BJ (cell line): ENCODE results near the gene OR1E1. TPM values are rescaled to one million over a fixed set of nuclear protein-coding genes. Genes with fewer than 3 reads are reported as not detected.
"Not testable (repeated sequence)": the region's sequence is repeated elsewhere in the genome, so short reads cannot be mapped to it uniquely, and the experiment has no call there.

Experiments used
- CTCF ChIA-PET: fragments of 350-600 bp; formaldehyde crosslinking; extraction: SDS; loops from one replicate; lab custom pipeline; 2021; ENCODE audit warnings: antibody characterized with exemption, inconsistent platforms; lab: Yijun Ruan, JAX
- POLR2A ChIA-PET: fragments of 300-600 bp; sonication (Branson Sonifier 250); formaldehyde crosslinking; extraction: SDS; loops from one replicate; lab custom pipeline; 2021; ENCODE audit warnings: antibody characterized with exemption; lab: Charles Lee
- DNase-seq: peaks from one replicate; pipeline ENCODE4 v3.0.0-alpha.2; 2011; ENCODE audit warnings: low read depth
- H3K27me3 ChIP-seq: 2 replicates; pipeline ENCODE4 v1.6.0; 2011; ENCODE audit warnings: low read length; ENCODE audit not compliant: control insufficient read depth, insufficient read depth
- H3K36me3 ChIP-seq: 2 replicates; pipeline ENCODE4 v1.5.1; 2011; ENCODE audit warnings: low read length; ENCODE audit not compliant: control insufficient read depth, insufficient read depth
- H3K4me3 ChIP-seq: 2 replicates; pipeline ENCODE4 v1.5.1; 2011; ENCODE audit warnings: low read depth, mild to moderate bottlenecking, control low read depth, low read length
- CTCF ChIP-seq: IDR thresholded peaks from 2 replicates; pipeline ENCODE4 v1.5.1; 2011; ENCODE audit warnings: low read depth, mild to moderate bottlenecking, control low read depth, inconsistent platforms, low read length, moderate library complexity; ENCODE audit not compliant: insufficient read depth
- polyA minus RNA-seq: library from RNA; depleted of rRNA, polyadenylated mRNA; stranded (reverse); fragments of >200 nt; gene quantifications from 2 replicates; pipeline ENCODE4 v1.2.3, GENCODE V29; 2011; rRNA and poly(A)+ RNA removed
- polyA plus RNA-seq: library from polyadenylated mRNA; depleted of rRNA; stranded (reverse); fragments of >200 nt; gene quantifications from 2 replicates; pipeline ENCODE4 v1.2.3, GENCODE V29; 2011; rRNA removed

The OR1E1 gene
- polyA plus RNA-seq (not detected in 2 replicates), polyA minus RNA-seq (not detected in 2 replicates)

GRCh38 chr17:3398310-3398709 is at the start of gene OR1E1:
Gene OR1E1, minus strand, starts transcription at chr17:3398410. Its CDS starts 0 bp downstream, at chr17:3398410.
- H3K4me3 ChIP-seq = no peak within 1 kb of the TSS
- ChIA-PET POLR2A (no interaction called here), CTCF (no interaction called here)
- H3K27me3 ChIP-seq = no peaks in the 10 kb centered on the region
- DNase-seq = no peak
- no peaks in the 10 kb centered on the region for H3K36me3 ChIP-seq
- TF ChIP-seq CTCF = no peak

GRCh38 chr17:3447625-3448024 is 49.4 kb upstream of the OR1E1 start:
- CTCF ChIA-PET = no interaction called here
- no peak overlapping the region for H3K4me3 ChIP-seq
- no peaks in the 10 kb centered on the region for H3K27me3 ChIP-seq
- POLR2A ChIA-PET = no interaction called here
- no peaks in the 10 kb centered on the region for H3K36me3 ChIP-seq
- DNase-seq = no peak
- no peak for TF ChIP-seq CTCF

GRCh38 chr17:3440451-3440850 is 42.2 kb upstream of the OR1E1 start:
- TF ChIP-seq CTCF = no peak
- POLR2A ChIA-PET = no interaction called here
- CTCF ChIA-PET = no interaction called here
- no peaks in the 10 kb centered on the region for H3K36me3 ChIP-seq
- DNase-seq = no peak
- H3K27me3 ChIP-seq = no peaks in the 10 kb centered on the region
- no peak overlapping the region for H3K4me3 ChIP-seq

GRCh38 chr17:3438368-3438767 is 40.2 kb upstream of the OR1E1 start:
- no peak overlapping the region for H3K4me3 ChIP-seq
- DNase-seq = no peak
- no peak for TF ChIP-seq CTCF
- no peaks in the 10 kb centered on the region for H3K36me3 ChIP-seq
- POLR2A ChIA-PET = no interaction called here
- H3K27me3 ChIP-seq = no peaks in the 10 kb centered on the region
- CTCF ChIA-PET = no interaction called here

GRCh38 chr17:3433741-3434140 is 35.5 kb upstream of the OR1E1 start, which contains the start of gene OR1E2:
Gene OR1E2, minus strand, starts transcription at chr17:3433841. Its CDS starts 0 bp downstream, at chr17:3433841.
- H3K4me3 ChIP-seq = no peak within 1 kb of the TSS
- POLR2A ChIA-PET = no interaction called here
- CTCF ChIA-PET = no interaction called here
- H3K27me3 ChIP-seq = no peaks in the 10 kb centered on the region
- TF ChIP-seq CTCF = no peak
- DNase-seq = no peak
- H3K36me3 ChIP-seq = no peaks in the 10 kb centered on the region

GRCh38 chr17:3433215-3433614 is 35.0 kb upstream of the OR1E1 start:
- CTCF ChIA-PET, H3K27me3 ChIP-seq, H3K4me3 ChIP-seq, DNase-seq, H3K36me3 ChIP-seq, POLR2A ChIA-PET: not testable (repeated sequence)
